ENCODE data around the gene AVPI1.
"Not testable (repeated sequence)": the region's sequence is repeated elsewhere in the genome, so short reads cannot be mapped to it uniquely, and the experiment has no call there.

Gene AVPI1

DNA sequence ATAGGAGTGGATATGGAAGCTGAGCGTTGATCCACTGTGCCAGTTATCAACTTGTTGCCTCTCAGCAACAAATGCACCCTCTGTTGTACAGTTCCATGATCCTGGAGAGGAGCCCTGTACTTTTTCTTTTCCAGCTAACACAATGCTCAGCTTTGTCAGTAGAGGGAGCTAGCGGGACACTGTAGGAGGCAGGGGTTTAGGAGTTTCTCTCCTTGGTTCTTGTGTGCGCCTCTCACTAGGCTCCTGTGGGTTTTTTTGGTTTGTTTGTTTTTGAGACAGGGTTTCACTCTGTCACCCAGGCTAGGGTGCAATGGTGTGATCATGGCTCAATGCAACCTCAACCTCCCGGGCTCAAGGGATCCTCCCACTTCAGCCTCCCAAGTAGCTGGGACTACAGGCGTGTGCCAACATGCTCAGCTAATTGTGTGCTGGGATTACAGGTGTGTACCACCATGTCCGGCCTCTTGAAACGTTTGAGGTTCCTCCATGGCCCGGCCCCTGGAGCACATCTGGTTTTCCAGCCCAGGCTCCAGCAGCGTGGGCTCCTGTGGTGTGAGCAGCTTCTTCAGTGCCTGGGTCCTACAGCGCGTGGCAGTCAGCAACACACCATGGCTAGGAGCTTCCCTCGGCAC is 14.5 kb upstream of the AVPI1 start:
- Mint-ChIP-seq H3K27me3 (peaks cover 1% of the 10 kb centered on the region), H3K27ac (no peak overlapping the region), H3K36me3 (no peaks in the 10 kb centered on the region), H3K4me3 (no peak overlapping the region), H3K4me1 (ENCODE audit: low read depth) (no peaks in the 10 kb centered on the region), H3K9me3 (ENCODE audit: low read depth) (no peaks in the 10 kb centered on the region)

DNA sequence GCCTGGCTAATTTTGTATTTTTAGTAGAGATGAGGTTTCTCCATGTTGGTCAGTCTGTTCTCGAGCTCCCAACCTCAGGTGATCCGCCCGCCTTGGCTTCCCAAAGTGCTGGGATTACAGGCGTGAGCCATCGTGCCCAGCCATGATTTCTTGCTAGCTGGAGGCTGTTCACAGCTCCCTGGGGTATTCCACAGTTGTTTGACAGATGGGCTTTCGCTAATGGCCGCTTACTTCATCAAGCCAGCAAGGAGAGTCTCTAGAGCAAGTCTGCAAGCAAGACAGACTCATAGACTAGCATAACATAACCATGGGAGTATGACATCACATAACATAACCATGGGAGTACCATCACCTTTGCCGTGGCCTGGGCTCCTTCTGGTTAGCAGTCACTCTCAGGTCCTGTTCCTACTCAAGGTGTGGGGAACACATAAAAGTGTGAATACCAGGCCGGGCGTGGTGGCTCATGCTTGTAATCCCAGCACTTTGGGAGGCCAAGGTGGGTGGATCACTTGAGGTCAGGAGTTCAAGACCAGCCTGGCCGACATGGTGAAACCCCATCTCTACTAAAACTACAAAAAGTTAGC is 11.1 kb upstream of the AVPI1 start:
- H3K27ac Mint-ChIP-seq; H3K27me3 Mint-ChIP-seq; H3K4me3 Mint-ChIP-seq; H3K4me1 Mint-ChIP-seq (ENCODE audit: low read depth); H3K36me3 Mint-ChIP-seq; H3K9me3 Mint-ChIP-seq (ENCODE audit: low read depth): not testable (repeated sequence)

DNA sequence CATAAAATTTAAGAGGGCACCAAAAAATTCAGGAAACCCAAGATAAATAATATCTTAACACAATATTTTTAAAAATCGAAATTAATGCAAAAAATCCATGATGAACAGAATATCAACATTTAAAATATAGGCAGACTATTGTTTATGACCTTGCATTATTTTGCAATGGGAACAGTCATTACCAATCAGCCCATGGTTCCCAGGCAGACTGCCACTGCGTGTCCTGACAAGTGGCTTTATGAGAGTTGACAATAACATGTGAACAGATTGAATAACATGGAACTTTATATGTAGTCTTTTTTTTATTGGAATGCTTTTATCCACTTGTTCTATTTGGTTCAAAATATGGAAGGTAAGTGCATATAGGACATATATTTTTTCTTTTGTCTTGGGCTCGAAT is 3.1 kb upstream of the AVPI1 start:
- Mint-ChIP-seq H3K9me3 (ENCODE audit: low read depth) (no peaks in the 10 kb centered on the region), H3K36me3 (no peaks in the 10 kb centered on the region), H3K4me1 (ENCODE audit: low read depth) (peaks cover 15% of the 10 kb centered on the region), H3K27ac (no peak overlapping the region), H3K4me3 (no peak overlapping the region), H3K27me3 (peaks cover 2% of the 10 kb centered on the region)

GRCh38 chr10:97689559-97690020 is 2.5 kb upstream of the AVPI1 start:
- Mint-ChIP-seq H3K9me3 (ENCODE audit: low read depth) (no peaks in the 10 kb centered on the region), H3K4me1 (ENCODE audit: low read depth) (peaks cover 18% of the 10 kb centered on the region), H3K27me3 (peaks cover 2% of the 10 kb centered on the region), H3K27ac (no peak overlapping the region), H3K36me3 (no peaks in the 10 kb centered on the region), H3K4me3 (no peak overlapping the region)

DNA sequence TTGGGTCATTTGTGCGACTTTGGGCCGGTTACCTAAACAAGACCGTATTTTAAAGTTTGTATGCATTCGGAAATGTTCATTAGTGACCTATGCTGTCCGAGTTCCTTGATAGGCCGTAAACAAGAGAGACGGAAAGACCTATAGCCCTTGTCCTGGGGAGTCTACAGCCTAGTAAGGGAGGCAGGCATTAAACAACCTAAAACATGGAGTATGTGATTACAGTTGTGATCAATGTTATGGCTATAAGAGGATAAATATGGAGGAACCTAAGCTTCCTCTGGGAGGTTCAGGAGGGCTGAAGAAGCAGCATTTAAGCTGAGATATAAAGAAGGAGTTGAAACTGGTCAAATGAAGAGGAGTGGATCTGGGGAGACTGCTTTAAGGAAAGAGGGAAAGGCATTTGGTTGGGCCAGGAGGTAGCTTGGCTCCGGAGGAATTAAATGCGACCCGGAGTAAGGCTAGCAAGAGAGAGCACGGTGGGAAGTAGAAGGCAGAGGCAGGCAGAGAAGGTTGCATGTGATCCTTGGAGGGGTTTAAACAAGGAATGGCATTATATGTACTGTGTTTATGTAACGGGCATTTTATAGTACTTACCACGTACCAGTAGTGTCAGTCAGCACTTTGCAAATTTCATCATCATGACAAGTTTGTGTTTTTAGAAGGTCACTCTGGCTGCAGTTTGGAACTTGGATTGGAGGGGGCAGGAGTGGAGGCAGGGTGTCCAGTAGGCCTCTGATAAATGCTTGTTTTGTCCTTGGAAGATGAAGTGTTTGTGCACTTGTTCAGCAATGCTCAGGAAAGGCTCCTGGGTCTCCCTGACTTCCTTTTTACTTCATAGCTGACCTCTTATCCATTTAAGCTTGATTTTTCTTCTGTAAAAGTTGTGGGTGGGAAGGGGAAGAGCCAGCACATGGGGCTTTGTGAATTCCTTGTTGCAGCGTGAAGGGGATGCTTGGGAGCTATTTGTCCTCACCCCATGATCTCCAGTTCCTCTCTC is 1.0 kb upstream of the AVPI1 start:
- peak overlapping the region; percentile 70 for H3K4me3 Mint-ChIP-seq
- no peaks in the 10 kb centered on the region for H3K9me3 Mint-ChIP-seq (ENCODE audit: low read depth)
- no peaks in the 10 kb centered on the region for H3K36me3 Mint-ChIP-seq
- no peaks in the 10 kb centered on the region for H3K27me3 Mint-ChIP-seq
- H3K27ac Mint-ChIP-seq, result peak overlapping the region; percentile 58
- peaks cover 21% of the 10 kb centered on the region for H3K4me1 Mint-ChIP-seq (ENCODE audit: low read depth)

- no peaks in the 10 kb centered on the region for H3K36me3 Mint-ChIP-seq
- H3K27me3 Mint-ChIP-seq, result no peaks in the 10 kb centered on the region
- H3K27ac Mint-ChIP-seq, result no peak overlapping the region
- H3K9me3 Mint-ChIP-seq (ENCODE audit: low read depth), result no peaks in the 10 kb centered on the region
- H3K4me1 Mint-ChIP-seq (ENCODE audit: low read depth), result peaks cover 23% of the 10 kb centered on the region
- H3K4me3 Mint-ChIP-seq, result peak overlapping the region; percentile 82
Measured at GRCh38 chr10:97686301-97686961, 610 bp downstream of the AVPI1 start.

GRCh38 chr10:97685395-97685958 is 1.6 kb downstream of the AVPI1 start:
- no peaks in the 10 kb centered on the region for H3K9me3 Mint-ChIP-seq (ENCODE audit: low read depth)
- H3K27ac Mint-ChIP-seq, result no peak overlapping the region
- peak overlapping the region; percentile 82 for H3K4me3 Mint-ChIP-seq
- H3K4me1 Mint-ChIP-seq (ENCODE audit: low read depth), result peaks cover 23% of the 10 kb centered on the region
- H3K36me3 Mint-ChIP-seq, result no peaks in the 10 kb centered on the region
- H3K27me3 Mint-ChIP-seq, result no peaks in the 10 kb centered on the region

- Mint-ChIP-seq H3K27ac (no peak overlapping the region), H3K9me3 (ENCODE audit: low read depth) (no peaks in the 10 kb centered on the region), H3K4me3 (no peak overlapping the region), H3K27me3 (no peaks in the 10 kb centered on the region), H3K36me3 (no peaks in the 10 kb centered on the region), H3K4me1 (ENCODE audit: low read depth) (peaks cover 23% of the 10 kb centered on the region)
Measured at GRCh38 chr10:97684866-97685394, 2.1 kb downstream of the AVPI1 start.

DNA sequence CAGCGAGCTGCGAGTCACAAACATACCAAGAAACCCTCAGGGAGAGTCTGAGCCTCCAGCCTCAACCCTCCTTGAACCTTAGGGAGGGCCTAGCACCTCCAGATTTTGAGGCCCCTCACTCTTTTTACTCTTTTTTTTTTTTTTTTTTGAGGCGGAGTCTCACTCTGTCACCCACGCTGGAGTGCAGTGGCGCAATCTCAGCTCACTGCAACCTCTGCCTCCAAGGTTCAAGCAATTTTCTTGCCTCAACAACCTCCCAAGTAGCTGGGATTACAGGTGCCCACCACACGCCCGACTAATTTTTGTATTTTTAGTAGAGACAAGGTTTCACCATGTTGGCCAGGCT is 2.7 kb downstream of the AVPI1 start:
- peaks cover 23% of the 10 kb centered on the region for H3K4me1 Mint-ChIP-seq (ENCODE audit: low read depth)
- not testable (repeated sequence) for H3K36me3 Mint-ChIP-seq; H3K27ac Mint-ChIP-seq; H3K9me3 Mint-ChIP-seq (ENCODE audit: low read depth); H3K4me3 Mint-ChIP-seq; H3K27me3 Mint-ChIP-seq

DNA sequence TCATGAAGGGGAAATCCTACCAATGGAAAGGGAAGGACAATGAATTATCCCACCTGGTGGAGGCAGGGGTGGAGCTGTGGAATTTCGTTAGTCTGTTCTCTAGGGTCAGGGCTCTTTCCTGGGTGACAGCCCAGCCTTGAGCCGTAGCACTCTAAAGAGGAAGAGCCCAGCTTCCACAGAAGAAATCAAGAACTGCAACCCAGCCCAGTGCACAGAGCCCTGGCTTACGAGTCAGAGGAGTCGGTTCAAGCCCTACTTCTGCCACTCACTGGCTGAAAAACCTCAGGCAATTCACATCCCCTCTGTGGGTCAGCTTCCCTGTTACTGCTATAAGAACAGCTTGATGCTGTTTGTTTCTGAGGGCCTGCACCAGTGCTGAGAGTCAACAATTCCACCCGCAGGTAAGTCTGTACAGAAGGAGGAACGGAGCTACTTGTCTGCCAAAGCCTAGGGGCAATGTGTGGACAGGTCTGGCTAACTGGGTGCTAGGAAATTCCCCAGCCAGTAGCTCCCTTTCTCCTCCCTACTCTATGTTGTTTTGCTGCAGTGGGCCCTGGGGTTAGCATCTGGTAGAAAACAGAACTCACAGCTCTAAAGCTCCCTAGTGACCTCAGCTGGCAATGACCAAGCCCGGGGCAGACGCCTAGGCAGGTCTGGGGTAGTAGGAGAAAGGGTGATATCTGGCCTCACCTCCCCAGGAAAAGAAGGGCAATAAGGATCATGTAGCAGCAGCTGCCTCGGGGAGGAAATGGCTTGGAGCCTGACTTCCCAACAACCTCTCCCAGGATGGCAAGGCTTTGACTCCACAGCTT is 3.3 kb downstream of the AVPI1 start:
- H3K27ac Mint-ChIP-seq, result no peak overlapping the region
- H3K4me1 Mint-ChIP-seq (ENCODE audit: low read depth), result peaks cover 23% of the 10 kb centered on the region
- no peak overlapping the region for H3K4me3 Mint-ChIP-seq
- H3K9me3 Mint-ChIP-seq (ENCODE audit: low read depth), result no peaks in the 10 kb centered on the region
- no peaks in the 10 kb centered on the region for H3K36me3 Mint-ChIP-seq
- H3K27me3 Mint-ChIP-seq, result no peaks in the 10 kb centered on the region

DNA sequence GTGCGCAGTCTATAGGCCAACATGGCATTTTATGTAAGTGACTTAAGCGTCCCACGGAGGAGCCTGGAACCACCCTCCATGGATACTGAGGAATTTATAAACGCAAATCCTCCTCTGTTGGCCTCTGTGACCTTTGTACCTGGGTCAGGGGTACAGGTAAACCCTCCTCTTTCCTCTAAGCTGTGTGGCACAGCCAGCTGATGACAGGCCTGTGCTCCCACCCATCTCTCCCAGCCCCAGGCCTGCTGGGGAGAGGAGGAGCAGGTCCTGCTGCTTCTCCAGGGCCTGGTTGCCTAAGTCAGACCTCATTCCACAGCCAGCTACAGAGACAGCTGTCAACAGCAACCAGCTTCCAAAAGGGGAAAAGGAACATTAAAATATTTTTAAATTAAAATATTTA is 5.0 kb downstream of the AVPI1 start:
- H3K4me3 Mint-ChIP-seq, result no peak overlapping the region
- peaks cover 16% of the 10 kb centered on the region for H3K4me1 Mint-ChIP-seq (ENCODE audit: low read depth)
- H3K9me3 Mint-ChIP-seq (ENCODE audit: low read depth), result no peaks in the 10 kb centered on the region
- no peak overlapping the region for H3K27ac Mint-ChIP-seq
- no peaks in the 10 kb centered on the region for H3K36me3 Mint-ChIP-seq
- no peaks in the 10 kb centered on the region for H3K27me3 Mint-ChIP-seq

GRCh38 chr10:97679594-97679993 is 7.4 kb downstream of the AVPI1 start:
- no peak overlapping the region for H3K4me3 Mint-ChIP-seq
- no peaks in the 10 kb centered on the region for H3K9me3 Mint-ChIP-seq (ENCODE audit: low read depth)
- no peaks in the 10 kb centered on the region for H3K27me3 Mint-ChIP-seq
- no peak overlapping the region for H3K27ac Mint-ChIP-seq
- H3K36me3 Mint-ChIP-seq, result peaks cover 2% of the 10 kb centered on the region
- peaks cover 5% of the 10 kb centered on the region for H3K4me1 Mint-ChIP-seq (ENCODE audit: low read depth)

GRCh38 chr10:97676770-97677581 is 10.1 kb downstream of the AVPI1 start:
- no peaks in the 10 kb centered on the region for H3K4me1 Mint-ChIP-seq (ENCODE audit: low read depth)
- no peaks in the 10 kb centered on the region for H3K27me3 Mint-ChIP-seq
- H3K27ac Mint-ChIP-seq, result no peak overlapping the region
- no peak overlapping the region for H3K4me3 Mint-ChIP-seq
- H3K9me3 Mint-ChIP-seq (ENCODE audit: low read depth), result no peaks in the 10 kb centered on the region
- peaks cover 2% of the 10 kb centered on the region for H3K36me3 Mint-ChIP-seq
